SK-N-SH (cell line): ENCODE measurements around the gene GPATCH1. TPM values are rescaled to one million over a fixed set of nuclear protein-coding genes. Genes with fewer than 3 reads are reported as not detected.

ENCODE experiments used
- CTCF ChIA-PET: fragments of 300-600, 350-600 bp; formaldehyde crosslinking; extraction: SDS; loops from one replicate; lab custom pipeline; 2021; lab: Yijun Ruan, JAX
- POLR2A ChIA-PET: fragments of 350-600 bp; sonication (Branson Sonifier 250); formaldehyde crosslinking; extraction: SDS; loops from one replicate; lab custom pipeline; 2020; ENCODE audit warnings: antibody characterized with exemption, inconsistent platforms; lab: Yijun Ruan, JAX
- DNase-seq: peaks from one replicate; pipeline ENCODE4 v3.0.0; 2012
- H2AFZ ChIP-seq: fragments of 200-600 bp; sonication (generic); 2 replicates; pipeline ENCODE4 v1.8.1; 2016; ENCODE audit warnings: antibody characterized with exemption, mild to moderate bottlenecking, low read depth
- H3F3A ChIP-seq: fragments of 200-600 bp; sonication (generic); replicated peaks from 2 replicates; pipeline ENCODE3; 2016; ENCODE audit warnings: antibody characterized with exemption, mild to moderate bottlenecking; ENCODE audit not compliant: insufficient read depth
- H3K27ac ChIP-seq, 2 experiments: fragments of 200-500 bp in 1 of 2; fragments of 200-600 bp in 1 of 2; sonication (Bioruptor generic) in 1 of 2; sonication (generic), shearing (Covaris generic) in 1 of 2; 2 replicates each; pipeline versions ENCODE4 v1.5.1 to v1.6.1; 2014 to 2016; ENCODE audit warnings: low read depth in 2 of 2, inconsistent platforms in 1 of 2, low read length in 1 of 2, mild to moderate bottlenecking in 1 of 2, mixed read lengths in 1 of 2
- H3K27me3 ChIP-seq: fragments of 200-600 bp; sonication (generic), shearing (Covaris generic); 2 replicates; pipeline ENCODE4 v1.6.1; 2016; ENCODE audit warnings: mixed run types; ENCODE audit not compliant: insufficient read depth
- H3K36me3 ChIP-seq, 2 experiments: fragments of 200-500 bp in 1 of 2; fragments of 200-600 bp in 1 of 2; sonication (Bioruptor generic) in 1 of 2; sonication (generic) in 1 of 2; replicated peaks in 1 of 2; 2 replicates each; pipeline versions ENCODE3 to v1.5.1; 2014 to 2016; ENCODE audit warnings: low read length in 1 of 2, mild to moderate bottlenecking in 1 of 2; ENCODE audit not compliant: insufficient read depth in 2 of 2, control insufficient read depth in 1 of 2
- H3K4me1 ChIP-seq, 2 experiments: fragments of 200-500 bp in 1 of 2; fragments of 200-600 bp in 1 of 2; sonication (Bioruptor generic) in 1 of 2; sonication (generic), shearing (Covaris generic) in 1 of 2; 2 replicates each; pipeline versions ENCODE4 v1.5.1 to v1.6.1; 2014 to 2016; ENCODE audit warnings: low read depth in 1 of 2, low read length in 1 of 2, mixed run types in 1 of 2; ENCODE audit not compliant: insufficient read depth in 2 of 2, control insufficient read depth in 1 of 2
- H3K4me2 ChIP-seq: fragments of 200-600 bp; sonication (generic), shearing (Covaris generic); 2 replicates; pipeline ENCODE4 v1.6.1; 2017; ENCODE audit warnings: mixed run types
- H3K4me3 ChIP-seq, 2 experiments: fragments of 200-500 bp in 1 of 2; fragments of 200-600 bp in 1 of 2; sonication (Bioruptor generic) in 1 of 2; sonication (generic), shearing (Covaris generic) in 1 of 2; 2 replicates each; pipeline versions ENCODE4 v1.5.1 to v1.8.1; 2014 to 2016; ENCODE audit warnings: low read depth in 2 of 2, inconsistent platforms in 1 of 2, low read length in 1 of 2, mild to moderate bottlenecking in 1 of 2, mixed read lengths in 1 of 2, moderate library complexity in 1 of 2
- H3K79me2 ChIP-seq: fragments of 200-600 bp; sonication (generic); 2 replicates; pipeline ENCODE4 v1.8.1; 2017; ENCODE audit warnings: mild to moderate bottlenecking; ENCODE audit not compliant: insufficient read depth
- H3K9ac ChIP-seq: fragments of 200-600 bp; sonication (generic); 2 replicates; pipeline ENCODE4 v1.6.1; 2017; ENCODE audit warnings: mixed run types
- H3K9me2 ChIP-seq: fragments of 200-600 bp; sonication (generic); 2 replicates; pipeline ENCODE4 v1.6.1; 2017; ENCODE audit warnings: mixed run types
- H3K9me3 ChIP-seq: fragments of 200-600 bp; sonication (generic); 2 replicates; pipeline ENCODE4 v1.6.1; 2017; ENCODE audit warnings: mixed run types, mild to moderate bottlenecking, moderate library complexity
- H4K20me1 ChIP-seq: fragments of 200-600 bp; sonication (generic); 2 replicates; pipeline ENCODE4 v1.6.1; 2017; ENCODE audit warnings: mild to moderate bottlenecking, mixed run types; ENCODE audit not compliant: insufficient read depth
- ELF1 ChIP-seq: IDR thresholded peaks from 2 replicates; pipeline ENCODE4 v1.4.0; 2012
- EP300 ChIP-seq, 2 experiments: IDR thresholded peaks; 2 replicates each; pipeline versions ENCODE4 v1.4.0 to v1.6.1; 2012; ENCODE audit warnings: borderline replicate concordance in 1 of 2, low read depth in 1 of 2, low read length in 1 of 2
- EZH2phosphoT487 ChIP-seq: fragments of 200-600 bp; sonication (generic); IDR thresholded peaks from 2 replicates; pipeline ENCODE4 v1.6.1; 2017; ENCODE audit warnings: low read depth, mixed run types, mild to moderate bottlenecking, antibody characterized with exemption, moderate library complexity, borderline replicate concordance
- FOXJ3 ChIP-seq: sonication (generic); formaldehyde crosslinking; IDR thresholded peaks from 2 replicates; pipeline ENCODE4 v1.5.1; 2020; ENCODE audit warnings: mild to moderate bottlenecking, missing genetic modification reagents
- GATA2 ChIP-seq: sonication (generic); formaldehyde crosslinking; IDR thresholded peaks from 2 replicates; pipeline ENCODE4 v1.5.0; 2020; ENCODE audit warnings: mild to moderate bottlenecking, missing genetic modification reagents
- JUND ChIP-seq: IDR thresholded peaks from 2 replicates; pipeline ENCODE4 v1.4.0; 2012
- MAX ChIP-seq: IDR thresholded peaks from 2 replicates; pipeline ENCODE4 v1.4.0; 2012; ENCODE audit warnings: low read depth
- NFIC ChIP-seq: IDR thresholded peaks from 2 replicates; pipeline ENCODE4 v1.4.0; 2012; ENCODE audit warnings: borderline replicate concordance
- NRF1 ChIP-seq: IDR thresholded peaks from 2 replicates; pipeline ENCODE4 v1.6.1; 2012; ENCODE audit warnings: low read depth, mild to moderate bottlenecking, low read length
- PBX3 ChIP-seq: IDR thresholded peaks from 2 replicates; pipeline ENCODE4; 2012
- RAD21 ChIP-seq: IDR thresholded peaks from 2 replicates; pipeline ENCODE4 v1.6.1; 2012; ENCODE audit warnings: mild to moderate bottlenecking, low read length
- RCOR1 ChIP-seq: fragments of 150-350 bp; IDR thresholded peaks from 2 replicates; pipeline ENCODE4 v1.6.1; 2017; ENCODE audit warnings: antibody characterized with exemption, low read length
- RXRA ChIP-seq: IDR thresholded peaks from 2 replicates; pipeline ENCODE4 v1.4.0; 2012; ENCODE audit warnings: low read depth, mild to moderate bottlenecking, borderline replicate concordance
- SIN3A ChIP-seq: IDR thresholded peaks from 2 replicates; pipeline ENCODE4 v1.6.1; 2012; ENCODE audit warnings: low read depth, mild to moderate bottlenecking, low read length, moderate library complexity, borderline replicate concordance
- TAF1 ChIP-seq: IDR thresholded peaks from 2 replicates; pipeline ENCODE4 v1.6.1; 2012; ENCODE audit warnings: low read depth, mild to moderate bottlenecking, low read length, moderate library complexity, borderline replicate concordance
- TCF12 ChIP-seq: IDR thresholded peaks from 2 replicates; pipeline ENCODE4 v1.4.0; 2012
- TEAD4 ChIP-seq: IDR thresholded peaks from 2 replicates; pipeline ENCODE4 v1.4.0; 2012; ENCODE audit warnings: mild to moderate bottlenecking, borderline replicate concordance; ENCODE audit not compliant: insufficient read depth
- YY1 ChIP-seq: IDR thresholded peaks from 2 replicates; pipeline ENCODE4 v1.4.0; 2012; ENCODE audit warnings: low read depth, mild to moderate bottlenecking
- WGBS: methylation state at CpG from one replicate; pipeline ENCODE4 v1.1.6; 2017; ENCODE audit warnings: low lambda C conversion rate; 5-methylcytosine and 5-hydroxymethylcytosine counted together
- polyA plus RNA-seq, 3 experiments: library from polyadenylated mRNA; depleted of rRNA; stranded (reverse); fragments of >200 nt; gene quantifications; 2 replicates each; pipeline ENCODE4 v1.2.3, GENCODE V29; 2012

Gene GPATCH1
- polyA plus RNA-seq, 1 of the 3 experiments (the other 2 are of a cell fraction), result 5.9 TPM

GRCh38 chr19:33094436-33095067 lies 13.6 kb downstream of the GPATCH1 start:
- H3K9me3 ChIP-seq, result no peaks in the 10 kb centered on the region
- H4K20me1 ChIP-seq, result no peaks in the 10 kb centered on the region
- H3K79me2 ChIP-seq, result no peaks in the 10 kb centered on the region
- H3K4me2 ChIP-seq, result no peak overlapping the region
- WGBS, result 92% methylated on average over 6 of the region's 6 CpGs
- H3K9ac ChIP-seq, result no peak overlapping the region
- H2AFZ ChIP-seq, result no peak overlapping the region
- ChIA-PET CTCF (no interaction called here), POLR2A (no interaction called here)
- H3K4me3 ChIP-seq, result no peak overlapping the region
- no peaks in the 10 kb centered on the region for H3K27me3 ChIP-seq
- TF ChIP-seq TAF1 (no peak), NFIC (no peak), NRF1 (no peak)
- H3K27ac ChIP-seq, result no peak overlapping the region
- DNase-seq, result no peak
- no peaks in the 10 kb centered on the region for H3F3A ChIP-seq
- no peaks in the 10 kb centered on the region for H3K9me2 ChIP-seq
- peaks cover 8 to 42% of the 10 kb centered on the region in 2 experiments for H3K36me3 ChIP-seq
- peaks cover 0 to 4% of the 10 kb centered on the region in 2 experiments; a peak in 1 of 4 replicates for H3K4me1 ChIP-seq

- no peaks in the 10 kb centered on the region for H3F3A ChIP-seq
- H2AFZ ChIP-seq, result no peak overlapping the region
- H3K4me2 ChIP-seq, result no peak overlapping the region
- ChIA-PET CTCF (no interaction called here), POLR2A (no interaction called here)
- no peak for DNase-seq
- H3K79me2 ChIP-seq, result no peaks in the 10 kb centered on the region
- H3K9me3 ChIP-seq, result no peaks in the 10 kb centered on the region
- H4K20me1 ChIP-seq, result no peaks in the 10 kb centered on the region
- H3K9ac ChIP-seq, result no peak overlapping the region
- peaks cover 16 to 41% of the 10 kb centered on the region in 2 experiments for H3K36me3 ChIP-seq
- H3K9me2 ChIP-seq, result no peaks in the 10 kb centered on the region
- no peaks in the 10 kb centered on the region for H3K27me3 ChIP-seq
- no peak for TF ChIP-seq TAF1
- WGBS, result 77% methylated on average over 4 of the region's 4 CpGs
- H3K4me1 ChIP-seq, result peaks cover 0 to 4% of the 10 kb centered on the region in 2 experiments; a peak in 1 of 4 replicates
- no peak overlapping the region for H3K4me3 ChIP-seq
- H3K27ac ChIP-seq, result no peak overlapping the region
Observed at GRCh38 chr19:33096005-33096404, 15.0 kb downstream of the GPATCH1 start.

- Histone ChIP-seq H3K27me3 (no peaks in the 10 kb centered on the region), H4K20me1 (no peaks in the 10 kb centered on the region), H3K4me2 (no peak overlapping the region), H3K4me1 (peaks cover 0 to 4% of the 10 kb centered on the region in 2 experiments; a peak in 1 of 4 replicates), H3K4me3 (no peak overlapping the region), H3K79me2 (no peaks in the 10 kb centered on the region), H3K9ac (no peak overlapping the region), H3K9me2 (no peaks in the 10 kb centered on the region), H3K36me3 (peaks cover 30 to 46% of the 10 kb centered on the region in 2 experiments), H3F3A (no peaks in the 10 kb centered on the region), H3K9me3 (no peaks in the 10 kb centered on the region), H3K27ac (no peak overlapping the region), H2AFZ (no peak overlapping the region)
- no peak for TF ChIP-seq RXRA
- TF ChIP-seq TCF12, result no peak
- TF ChIP-seq RAD21, result no peak
- TF ChIP-seq SIN3A, result no peak
- no peak for TF ChIP-seq NFIC
- no peak for TF ChIP-seq TEAD4
- no peak for TF ChIP-seq FOXJ3
- no peak for TF ChIP-seq TAF1
- TF ChIP-seq RCOR1, result no peak
- no peak for TF ChIP-seq EP300 (IDR thresholded peaks at IDR 0.05; ENCODE audit: borderline replicate concordance in 1 of 2, low read depth in 1 of 2, low read length in 1 of 2)
- TF ChIP-seq GATA2 (CRISPR knock-in tag), result no peak
- no peak for TF ChIP-seq JUND
- TF ChIP-seq MAX, result no peak
- TF ChIP-seq PBX3, result no peak
- TF ChIP-seq ELF1, result no peak
- TF ChIP-seq YY1, result no peak
- no peak for TF ChIP-seq EZH2phosphoT487
- WGBS, result 68% methylated on average over 4 of the region's 4 CpGs
- ChIA-PET POLR2A (no interaction called here), CTCF (interaction anchor here (0.9 kb wide), 1 partner anchor 121 kb away, joined by 3 read pairs; no protein-coding TSS in a partner anchor)
- no peak for DNase-seq
Observed at GRCh38 chr19:33098055-33098534, 17.1 kb downstream of the GPATCH1 start.
